Transverse colon (tissue), 4 donors: ENCODE results near the gene PPARA.

Source experiments
- CTCF ChIP-seq, 5 experiments: fragments of 200-600 bp in 3 of 5; fragments of 450-650 bp in 2 of 5; sonication (generic) in 3 of 5; IDR thresholded peaks; 1 replicate in 2 of 5; 2 replicates in 3 of 5; pipeline ENCODE4 v1.5.1; 2016 to 2017; ENCODE audit warnings: antibody characterized with exemption in 5 of 5, inconsistent platforms in 3 of 5, mild to moderate bottlenecking in 2 of 5, moderate library complexity in 1 of 5
- EP300 ChIP-seq: sonication (generic); formaldehyde crosslinking; IDR thresholded peaks from one replicate; pipeline ENCODE4 v1.6.1; 2017; ENCODE audit warnings: antibody characterized with exemption, low read depth
- POLR2A ChIP-seq: fragments of 450-650 bp; IDR thresholded peaks from one replicate; pipeline ENCODE4 v1.6.1; 2016; ENCODE audit warnings: antibody characterized with exemption, mild to moderate bottlenecking, moderate library complexity
- POLR2AphosphoS5 ChIP-seq, 3 donors: sonication (generic); formaldehyde crosslinking; IDR thresholded peaks; one replicate each; pipeline ENCODE4 v1.6.1; 2016; ENCODE audit warnings: antibody characterized with exemption in 3 of 3

- TF ChIP-seq POLR2AphosphoS5 (IDR thresholded peaks at IDR 0.05) (no peak), CTCF (IDR thresholded peaks at IDR 0.05) (no peak), POLR2A (no peak), EP300 (no peak)
Measured at GRCh38 chr22:46183733-46184132, 33.4 kb downstream of the PPARA start.
